Fibroblast of lung (primary cell): ENCODE data around the gene ARF1.

Experiments used
- EZH2 ChIP-seq: IDR thresholded peaks from 2 replicates; pipeline ENCODE4 v1.5.1; 2012; ENCODE audit warnings: low read length, control low read depth, mild to moderate bottlenecking; ENCODE audit errors: missing control alignments
- TF ChIP-seq, protein P1 (sequence below), 2 donors: IDR thresholded peaks in 1 of 2; conservative IDR thresholded peaks in 1 of 2; 1 replicate in 1 of 2; 2 replicates in 1 of 2; pipeline ENCODE4 v1.5.1; 2011 to 2012; ENCODE audit warnings: low read length in 2 of 2, control low read depth in 1 of 2, inconsistent platforms in 1 of 2, low read depth in 1 of 2, mild to moderate bottlenecking in 1 of 2

GRCh38 chr1:228081144-228081543 is 1.4 kb upstream of the ARF1 start:
- TF ChIP-seq, protein P1, sequence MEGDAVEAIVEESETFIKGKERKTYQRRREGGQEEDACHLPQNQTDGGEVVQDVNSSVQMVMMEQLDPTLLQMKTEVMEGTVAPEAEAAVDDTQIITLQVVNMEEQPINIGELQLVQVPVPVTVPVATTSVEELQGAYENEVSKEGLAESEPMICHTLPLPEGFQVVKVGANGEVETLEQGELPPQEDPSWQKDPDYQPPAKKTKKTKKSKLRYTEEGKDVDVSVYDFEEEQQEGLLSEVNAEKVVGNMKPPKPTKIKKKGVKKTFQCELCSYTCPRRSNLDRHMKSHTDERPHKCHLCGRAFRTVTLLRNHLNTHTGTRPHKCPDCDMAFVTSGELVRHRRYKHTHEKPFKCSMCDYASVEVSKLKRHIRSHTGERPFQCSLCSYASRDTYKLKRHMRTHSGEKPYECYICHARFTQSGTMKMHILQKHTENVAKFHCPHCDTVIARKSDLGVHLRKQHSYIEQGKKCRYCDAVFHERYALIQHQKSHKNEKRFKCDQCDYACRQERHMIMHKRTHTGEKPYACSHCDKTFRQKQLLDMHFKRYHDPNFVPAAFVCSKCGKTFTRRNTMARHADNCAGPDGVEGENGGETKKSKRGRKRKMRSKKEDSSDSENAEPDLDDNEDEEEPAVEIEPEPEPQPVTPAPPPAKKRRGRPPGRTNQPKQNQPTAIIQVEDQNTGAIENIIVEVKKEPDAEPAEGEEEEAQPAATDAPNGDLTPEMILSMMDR (conservative IDR thresholded peaks at IDR 0.05 in 1 of 2, IDR thresholded peaks at IDR 0.05 in 1 of 2; ENCODE audit: low read depth in 1 of 2, low read length in 2 of 2), result no peak
- no peak for TF ChIP-seq EZH2
